Muscle of leg (tissue), 11 donors: ENCODE results near the gene PIP5K1B. TPM values are rescaled to one million over a fixed set of nuclear protein-coding genes. Genes with fewer than 3 reads are reported as not detected.
A peak's percentile ranks its signal among the peaks of the same experiment; 100 is the strongest.
"Not testable (repeated sequence)": the region's sequence is repeated elsewhere in the genome, so short reads cannot be mapped to it uniquely, and the experiment has no call there.

Source experiments
- DNase-seq: peaks from one replicate; pipeline ENCODE4 v3.0.0; 2013
- H3K27ac ChIP-seq: one replicate; pipeline ENCODE4 v1.5.1; 2013; ENCODE audit warnings: mild to moderate bottlenecking, low read length, control low read depth
- H3K27me3 ChIP-seq: one replicate; pipeline ENCODE4 v1.6.1; 2013; ENCODE audit warnings: low read length; ENCODE audit not compliant: control insufficient read depth, insufficient read depth
- H3K36me3 ChIP-seq: one replicate; pipeline ENCODE4 v1.6.1; 2013; ENCODE audit warnings: low read length; ENCODE audit not compliant: control insufficient read depth, insufficient read depth
- H3K4me1 ChIP-seq: one replicate; pipeline ENCODE4 v1.6.1; 2013; ENCODE audit warnings: low read length; ENCODE audit not compliant: control insufficient read depth, insufficient read depth
- H3K4me3 ChIP-seq: one replicate; pipeline ENCODE4 v1.5.1; 2013; ENCODE audit warnings: low read length, control low read depth
- H3K9me3 ChIP-seq: replicated peaks from 2 replicates; pipeline ENCODE4 v1.6.1; 2013; ENCODE audit warnings: low read depth, low read length; ENCODE audit not compliant: control insufficient read depth
- WGBS: methylation state at CpG from one replicate; pipeline ENCODE4 v1.1.5; 2013; ENCODE audit warnings: missing lambda C conversion rate; ENCODE audit not compliant: insufficient coverage; 5-methylcytosine and 5-hydroxymethylcytosine counted together
- polyA plus RNA-seq, 8 donors: library from polyadenylated mRNA; unstranded; fragments of 120-200 nt; gene quantifications; one replicate each; pipeline versions ENCODE4 v1.2.1 to v1.2.3, GENCODE V29; 2013; ENCODE audit warnings: inconsistent platforms in 1 of 8, low replicate concordance in 1 of 8; ENCODE audit not compliant: insufficient read length in 8 of 8, insufficient read depth in 1 of 8
- total RNA-seq: library from RNA; stranded (reverse); fragments of 120-200 nt; gene quantifications from one replicate; pipeline ENCODE4 v1.2.4, GENCODE V29; 2013

The PIP5K1B gene
- total and polyA plus RNA-seq, 9 donors: 0.91 to 3.1 (median 1.3) TPM

DNA sequence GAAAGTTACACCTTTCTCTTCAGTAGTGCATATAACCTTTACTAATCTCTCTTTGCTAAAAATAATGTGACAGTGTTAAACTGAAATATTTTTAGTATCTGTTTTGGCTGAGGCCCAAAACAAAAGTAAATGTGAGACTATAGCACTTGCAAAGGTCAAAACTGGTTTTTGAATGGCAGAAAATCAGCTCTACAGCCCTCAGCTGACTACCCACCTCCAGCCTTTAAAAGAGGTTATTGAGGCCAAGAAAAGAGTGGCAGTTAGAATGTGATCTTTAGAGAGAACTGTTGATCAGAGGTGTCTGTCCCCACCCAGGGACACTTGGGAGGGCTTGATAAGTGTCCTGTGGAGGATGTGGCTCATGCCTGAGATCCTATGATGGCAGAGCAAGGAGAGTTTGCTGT, 278.0 kb downstream of the PIP5K1B start:
- Histone ChIP-seq H3K9me3 (no peaks in the 10 kb centered on the region), H3K27ac (no peak overlapping the region), H3K36me3 (no peaks in the 10 kb centered on the region), H3K4me1 (peaks cover 5% of the 10 kb centered on the region), H3K27me3 (no peaks in the 10 kb centered on the region), H3K4me3 (no peak overlapping the region)
- DNase-seq: no peak

DNA sequence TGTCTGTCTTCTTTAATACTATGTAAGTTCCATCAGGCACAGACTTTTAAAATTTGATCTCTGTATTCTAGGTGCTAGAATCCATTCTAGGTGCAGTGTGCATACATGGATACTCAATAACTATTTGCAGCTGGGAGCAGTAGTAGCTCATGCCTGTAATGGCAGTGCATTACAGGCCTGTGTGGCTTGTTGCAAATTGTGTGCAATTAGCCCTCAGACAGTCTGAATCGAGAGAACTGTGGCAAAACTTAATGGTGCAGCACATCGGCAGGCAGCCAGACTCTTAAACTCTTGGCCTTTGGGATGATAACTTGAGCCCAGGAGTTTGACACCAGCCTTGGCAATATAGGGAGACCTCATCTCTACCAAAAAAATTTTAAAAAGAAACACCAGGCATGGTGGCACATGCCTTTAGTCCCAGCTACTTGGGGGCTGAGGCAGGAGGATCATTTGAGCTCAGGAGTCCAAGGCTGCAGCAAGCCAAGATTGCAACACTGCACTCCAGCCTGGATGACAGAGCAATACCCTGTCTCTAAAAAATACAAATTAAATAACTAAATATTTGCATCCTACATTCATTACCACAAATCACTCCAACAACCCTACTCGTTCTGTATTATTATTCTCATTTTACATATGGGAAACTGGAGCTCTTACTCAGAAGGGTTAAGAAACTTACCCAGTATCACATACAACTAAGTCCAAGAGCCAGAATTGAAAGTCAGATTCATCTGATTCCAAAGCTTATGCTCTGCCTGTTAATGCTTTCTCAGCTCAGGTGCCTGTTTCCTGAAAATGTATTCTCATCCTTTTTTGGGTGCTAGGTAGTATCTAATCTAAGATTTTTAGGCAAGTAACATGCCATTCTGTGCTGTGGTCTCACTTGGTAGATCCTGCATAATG, 278.7 kb downstream of the PIP5K1B start:
- no peak overlapping the region for H3K27ac ChIP-seq

DNA sequence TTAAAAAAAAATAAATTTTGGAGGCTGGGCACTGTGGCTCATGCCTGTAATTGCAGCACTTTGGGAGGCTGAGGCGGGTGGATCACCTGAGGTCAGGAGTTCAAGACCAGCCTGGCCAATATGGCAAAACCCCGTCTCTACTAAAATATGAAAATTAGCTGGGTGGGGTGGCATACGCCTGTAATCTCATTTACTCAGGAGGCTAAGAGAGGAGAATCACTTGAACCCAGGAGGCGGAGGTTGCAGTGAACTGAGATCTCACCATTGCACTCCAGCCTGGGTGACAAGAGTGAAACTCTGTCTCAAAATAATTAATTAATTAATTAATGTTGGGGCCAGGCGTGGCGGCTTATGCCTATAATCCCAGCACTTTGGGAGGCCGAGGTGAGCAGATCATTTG, 281.9 kb downstream of the PIP5K1B start:
- H3K27me3 ChIP-seq, H3K4me3 ChIP-seq, H3K4me1 ChIP-seq, H3K9me3 ChIP-seq, H3K36me3 ChIP-seq, H3K27ac ChIP-seq, DNase-seq: not testable (repeated sequence)
- 88% methylated on average over 5 of the region's 7 CpGs for whole genome bisulfite sequencing

More for the DNA sequence above, 278.7 kb downstream of the PIP5K1B start:
- 60% methylated on average over 1 of the region's 3 CpGs for WGBS
- Histone ChIP-seq H3K36me3 (no peaks in the 10 kb centered on the region), H3K4me1 (peaks cover 5% of the 10 kb centered on the region), H3K4me3 (no peak overlapping the region), H3K27me3 (no peaks in the 10 kb centered on the region), H3K9me3 (no peaks in the 10 kb centered on the region)
- no peak for DNase-seq

DNA sequence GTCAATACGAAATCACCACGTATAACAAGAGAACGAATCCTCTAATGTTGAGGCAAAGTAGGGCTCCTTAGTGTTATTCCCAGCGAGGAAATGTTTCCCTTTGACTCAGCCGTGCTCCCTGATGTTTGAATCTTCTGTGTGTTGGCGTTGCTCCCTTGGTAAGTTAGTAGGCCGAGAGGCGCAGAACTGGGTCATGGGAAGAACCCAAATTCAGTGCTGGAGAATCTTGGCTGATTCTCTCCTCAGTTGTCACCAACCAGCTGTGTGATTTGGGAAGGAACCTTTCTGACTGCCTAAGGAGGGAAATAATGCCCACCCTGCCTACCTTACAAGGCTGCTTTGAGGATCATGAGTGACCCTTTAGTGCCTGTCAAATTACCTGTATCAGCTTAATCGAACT, 286.4 kb downstream of the PIP5K1B start:
- WGBS: 100% methylated on average over 1 of the region's 9 CpGs
- no peaks in the 10 kb centered on the region for H3K36me3 ChIP-seq

DNA sequence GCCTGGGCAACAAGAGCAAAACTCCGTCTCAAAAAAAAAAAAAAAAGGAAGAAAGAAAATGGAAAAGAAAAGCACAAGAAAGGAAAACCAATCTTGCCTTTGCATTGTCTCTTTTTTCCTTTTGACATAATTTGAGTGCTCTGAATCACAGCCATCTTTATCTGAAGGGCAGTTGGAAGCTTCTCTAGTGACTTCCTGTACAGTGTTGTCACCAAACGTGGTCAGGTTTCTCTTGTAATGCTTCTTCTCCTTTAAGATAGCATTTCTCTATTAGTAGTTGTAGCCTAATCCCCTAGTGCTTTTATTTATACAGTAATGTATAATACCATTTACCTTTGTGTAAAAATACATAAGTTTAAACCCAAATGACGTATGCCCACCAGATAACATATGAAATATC, 290.7 kb downstream of the PIP5K1B start:
- H3K36me3 ChIP-seq: no peaks in the 10 kb centered on the region
- no peak overlapping the region for H3K27ac ChIP-seq
- WGBS: no CpG with 5 or more reads among the region's 3 CpGs
- no peaks in the 10 kb centered on the region for H3K27me3 ChIP-seq
- peaks cover 6% of the 10 kb centered on the region for H3K4me1 ChIP-seq
- no peaks in the 10 kb centered on the region for H3K9me3 ChIP-seq
- H3K4me3 ChIP-seq: no peak overlapping the region
- DNase-seq: no peak

More for the DNA sequence above, 286.4 kb downstream of the PIP5K1B start:
- Histone ChIP-seq H3K9me3 (no peaks in the 10 kb centered on the region), H3K4me1 (no peaks in the 10 kb centered on the region), H3K4me3 (no peak overlapping the region), H3K27ac (no peak overlapping the region), H3K27me3 (no peaks in the 10 kb centered on the region)
- DNase-seq: no peak

DNA sequence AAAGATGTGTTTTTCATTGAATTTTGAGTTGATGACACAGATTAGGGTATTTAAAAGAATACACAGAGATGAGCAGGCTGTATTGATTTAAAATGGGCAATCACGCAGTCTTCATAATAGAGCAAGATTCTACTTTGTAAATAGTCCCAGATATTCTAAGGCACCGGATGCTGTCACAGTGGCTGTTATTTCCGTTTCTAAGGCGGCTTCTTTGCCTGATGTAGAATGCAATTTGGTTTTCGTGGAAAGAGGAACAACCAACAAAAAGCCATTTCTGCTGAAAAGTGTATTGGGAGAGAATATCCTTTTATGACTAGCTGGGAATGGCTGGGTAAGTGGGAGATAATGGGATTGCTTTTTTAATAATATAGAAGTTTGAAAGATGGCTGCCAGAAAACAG, 291.4 kb downstream of the PIP5K1B start:
- Histone ChIP-seq H3K9me3 (no peaks in the 10 kb centered on the region), H3K4me3 (no peak overlapping the region), H3K4me1 (peaks cover 6% of the 10 kb centered on the region), H3K27ac (no peak overlapping the region), H3K27me3 (no peaks in the 10 kb centered on the region), H3K36me3 (no peaks in the 10 kb centered on the region)
- WGBS: 74% methylated on average over 3 of the region's 5 CpGs
- DNase-seq: peak; percentile 57

DNA sequence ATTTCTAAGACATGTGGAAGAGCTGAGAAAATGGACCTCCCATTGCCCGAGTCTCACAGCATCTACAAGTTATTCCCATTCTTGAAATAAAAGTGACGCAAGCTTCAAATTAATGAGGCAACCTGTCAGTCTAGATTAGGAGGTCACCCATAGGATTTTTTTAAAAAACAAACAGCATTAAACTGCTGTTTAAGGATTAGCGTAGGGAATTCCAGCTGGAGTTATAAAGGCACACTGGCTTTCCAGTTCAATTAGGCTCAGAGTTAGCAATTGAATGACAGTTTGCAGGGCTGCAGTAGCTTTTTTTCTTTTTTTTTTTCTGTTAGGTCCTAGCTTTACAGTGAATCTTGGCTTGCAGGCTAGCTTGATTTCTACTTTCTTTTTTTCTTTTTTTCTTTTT, 292.6 kb downstream of the PIP5K1B start:
- no peak overlapping the region for H3K4me3 ChIP-seq
- H3K27ac ChIP-seq: no peak overlapping the region
- no peaks in the 10 kb centered on the region for H3K9me3 ChIP-seq
- no peaks in the 10 kb centered on the region for H3K36me3 ChIP-seq
- DNase-seq: no peak
- 60% methylated on average over 1 of the region's 3 CpGs for WGBS
- no peaks in the 10 kb centered on the region for H3K27me3 ChIP-seq
- H3K4me1 ChIP-seq: peaks cover 6% of the 10 kb centered on the region

DNA sequence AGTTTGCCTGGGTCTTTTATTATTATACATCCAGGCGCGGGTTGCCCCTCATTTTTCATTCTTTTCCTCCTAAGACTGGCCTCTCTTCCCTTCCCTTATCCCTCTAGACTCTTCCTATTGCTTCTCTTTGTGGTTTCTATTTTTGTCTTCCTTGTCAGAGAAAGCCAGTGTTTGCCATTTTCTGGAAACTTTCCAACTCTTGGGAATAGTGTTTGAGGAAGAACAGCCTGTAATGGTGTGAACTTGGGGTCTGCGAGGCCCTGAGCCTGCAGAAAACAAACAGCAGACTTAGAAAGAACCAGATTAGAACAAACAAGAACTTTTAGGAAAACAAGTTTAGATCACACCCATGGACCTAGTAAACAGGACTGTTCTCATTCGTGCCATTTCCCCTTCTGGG, 293.3 kb downstream of the PIP5K1B start:
- peak; percentile 54 for DNase-seq
- WGBS: no CpG with 5 or more reads among the region's 4 CpGs
- Histone ChIP-seq H3K27me3 (no peaks in the 10 kb centered on the region), H3K4me3 (no peak overlapping the region), H3K27ac (no peak overlapping the region), H3K4me1 (peaks cover 7% of the 10 kb centered on the region), H3K36me3 (no peaks in the 10 kb centered on the region), H3K9me3 (no peaks in the 10 kb centered on the region)

DNA sequence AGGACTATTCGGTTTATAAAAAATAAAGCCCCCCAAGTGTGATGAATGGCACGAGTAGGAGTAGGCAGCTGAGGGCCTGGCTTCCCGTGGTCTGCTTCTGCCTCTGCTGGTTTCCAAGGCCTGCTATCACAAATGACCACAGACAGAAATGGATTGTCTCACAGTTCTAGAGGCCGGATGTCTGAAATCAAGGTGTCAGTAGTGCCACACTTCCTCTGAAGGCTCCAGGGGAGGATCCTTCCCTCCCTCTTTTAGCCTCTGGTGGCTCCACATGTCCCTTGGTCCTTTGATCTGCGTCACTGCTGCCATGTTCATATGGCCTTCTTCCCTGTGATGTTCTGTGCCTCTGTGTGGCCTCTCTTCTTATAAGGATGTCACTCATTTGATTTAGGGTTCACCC, 293.8 kb downstream of the PIP5K1B start:
- Histone ChIP-seq H3K4me1 (peaks cover 9% of the 10 kb centered on the region), H3K27me3 (no peaks in the 10 kb centered on the region), H3K4me3 (no peak overlapping the region), H3K9me3 (no peaks in the 10 kb centered on the region), H3K27ac (no peak overlapping the region), H3K36me3 (no peaks in the 10 kb centered on the region)
- 49% methylated on average over 2 of the region's 5 CpGs for WGBS
- no peak for DNase-seq

DNA sequence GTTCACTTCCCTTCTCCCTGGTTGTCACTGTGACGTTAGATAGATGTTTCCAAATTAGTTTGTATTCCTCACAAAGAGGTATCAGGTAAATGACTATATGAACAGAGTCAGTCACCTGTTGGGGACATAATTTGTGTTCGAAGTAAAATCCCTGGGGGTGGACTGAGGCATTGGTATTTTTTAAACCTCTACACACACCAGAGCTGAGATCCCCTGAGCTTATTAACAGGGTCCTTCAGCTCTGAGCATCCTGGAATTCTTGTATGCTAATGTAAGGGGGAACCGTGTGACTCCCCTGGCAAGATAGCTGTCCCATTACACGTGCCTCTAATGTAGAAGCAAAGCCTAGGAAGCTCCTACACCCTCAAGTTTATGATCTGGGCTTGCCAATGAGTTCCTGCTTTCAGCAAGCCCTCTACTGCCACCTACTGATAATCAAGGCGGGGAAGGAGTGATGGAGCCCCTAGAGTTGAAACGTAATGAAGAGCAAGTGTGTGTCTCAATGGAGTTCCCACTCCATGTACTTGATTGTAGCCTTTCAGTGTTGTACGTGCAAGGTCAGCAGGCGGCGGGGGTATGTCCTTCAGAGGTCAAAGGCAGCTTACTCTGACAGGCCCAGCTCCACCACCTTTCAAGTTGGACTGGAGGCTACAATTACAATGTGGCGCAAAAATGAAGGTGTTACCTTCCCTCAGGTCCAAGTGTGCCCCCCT, 294.5 kb downstream of the PIP5K1B start:
- Histone ChIP-seq H3K36me3 (no peaks in the 10 kb centered on the region), H3K4me1 (peaks cover 9% of the 10 kb centered on the region), H3K9me3 (no peaks in the 10 kb centered on the region), H3K27ac (no peak overlapping the region), H3K27me3 (no peaks in the 10 kb centered on the region), H3K4me3 (no peak overlapping the region)
- peak; percentile 81 for DNase-seq
- 10% methylated on average over 3 of the region's 10 CpGs for WGBS
